IPS DF 4.7 (cell line): Measurements from ENCODE around the gene USP40.

Source experiments
- DNase-seq: peaks from one replicate; pipeline ENCODE4 v3.0.0-alpha.2; 2013; ENCODE audit warnings: low spot score; ENCODE audit errors: extremely low read depth

Gene USP40

GRCh38 chr2:233553366-233553765 lies 13.2 kb downstream of the USP40 start:
- no peak for DNase-seq

GRCh38 chr2:233551491-233551890 lies 15.1 kb downstream of the USP40 start:
- DNase-seq = no peak

GRCh38 chr2:233546774-233547173 lies 19.8 kb downstream of the USP40 start:
- DNase-seq = no peak

GRCh38 chr2:233546101-233546500 lies 20.5 kb downstream of the USP40 start:
- DNase-seq = no peak

GRCh38 chr2:233544200-233544610 lies 22.4 kb downstream of the USP40 start:
- DNase-seq = no peak

GRCh38 chr2:233542507-233542906 lies 24.1 kb downstream of the USP40 start:
- no peak for DNase-seq

GRCh38 chr2:233538741-233539140 lies 27.8 kb downstream of the USP40 start:
- DNase-seq = no peak

- DNase-seq = no peak
Observed at GRCh38 chr2:233535271-233535670, 31.3 kb downstream of the USP40 start.

- DNase-seq = no peak
Observed at GRCh38 chr2:233532971-233533370, 33.6 kb downstream of the USP40 start.

GRCh38 chr2:233531955-233532354 lies 34.6 kb downstream of the USP40 start:
- DNase-seq = no peak

- DNase-seq = no peak
Observed at GRCh38 chr2:233530381-233530780, 36.2 kb downstream of the USP40 start.

- DNase-seq = no peak
Observed at GRCh38 chr2:233528182-233528581, 38.4 kb downstream of the USP40 start.

- DNase-seq = no peak
Observed at GRCh38 chr2:233525791-233526190, 40.8 kb downstream of the USP40 start.

- DNase-seq = no peak
Observed at GRCh38 chr2:233519787-233520611, 46.6 kb downstream of the USP40 start.

- no peak for DNase-seq
Observed at GRCh38 chr2:233513953-233514655, 52.5 kb downstream of the USP40 start.

- DNase-seq = no peak
Observed at GRCh38 chr2:233503947-233504637, 62.5 kb downstream of the USP40 start.

- DNase-seq = no peak
Observed at GRCh38 chr2:233503481-233503880, 63.1 kb downstream of the USP40 start.

- no peak for DNase-seq
Observed at GRCh38 chr2:233501198-233502076, 65.1 kb downstream of the USP40 start.

- no peak for DNase-seq
Observed at GRCh38 chr2:233499928-233500327, 66.7 kb downstream of the USP40 start.

- DNase-seq = no peak
Observed at GRCh38 chr2:233498126-233498525, 68.5 kb downstream of the USP40 start.

- DNase-seq = no peak
Observed at GRCh38 chr2:233497692-233498091, 68.9 kb downstream of the USP40 start.
